ENCODE results near the gene DHRS3. TPM values are rescaled to one million over a fixed set of nuclear protein-coding genes. Genes with fewer than 3 reads are reported as not detected.

Gene DHRS3
- total RNA-seq, 1 experiment from 2014 or later: 37.7 TPM

GRCh38 chr1:12637693-12638092 is 19.7 kb upstream of the DHRS3 start:
- Mint-ChIP-seq H3K4me3 (no peak overlapping the region), H3K27ac (no peak overlapping the region), H3K27me3 (ENCODE audit: low read depth) (peaks cover 16% of the 10 kb centered on the region; the same call in 1 of the 2 replicates), H3K36me3 (peaks cover 35% of the 10 kb centered on the region), H3K4me1 (peaks cover 24% of the 10 kb centered on the region), H3K9me3 (peaks cover 47% of the 10 kb centered on the region)
- ATAC-seq: no peak
- DNase-seq (ENCODE audit: low spot score): no peak
- ChIA-PET POLR2A (no interaction called here), CTCF (interaction anchor here (1.4 kb wide), 1 partner anchor 21 kb away, joined by 5 read pairs; no protein-coding TSS in a partner anchor)
- no peak for TF ChIP-seq CTCF (IDR thresholded peaks at IDR 0.05)
- no peak for TF ChIP-seq USF1 (CRISPR knock-in tag; IDR thresholded peaks at IDR 0.05)
- TF ChIP-seq RELA (CRISPR knock-in tag; IDR thresholded peaks at IDR 0.05; ENCODE audit: borderline replicate concordance): no peak
- no peak for TF ChIP-seq SP1 (CRISPR knock-in tag; conservative IDR thresholded peaks at IDR 0.05)
- no peak for TF ChIP-seq TP53 (CRISPR knock-in tag; IDR thresholded peaks at IDR 0.05)
- TF ChIP-seq ZNF138 (CRISPR knock-in tag; conservative IDR thresholded peaks at IDR 0.05): no peak
- no peak for TF ChIP-seq ZNF281 (CRISPR knock-in tag; IDR thresholded peaks at IDR 0.05)
- no peak for TF ChIP-seq E2F5 (CRISPR knock-in tag; IDR thresholded peaks at IDR 0.05)
- TF ChIP-seq ZNF423 (CRISPR knock-in tag; IDR thresholded peaks at IDR 0.05): no peak
- TF ChIP-seq, protein P1, sequence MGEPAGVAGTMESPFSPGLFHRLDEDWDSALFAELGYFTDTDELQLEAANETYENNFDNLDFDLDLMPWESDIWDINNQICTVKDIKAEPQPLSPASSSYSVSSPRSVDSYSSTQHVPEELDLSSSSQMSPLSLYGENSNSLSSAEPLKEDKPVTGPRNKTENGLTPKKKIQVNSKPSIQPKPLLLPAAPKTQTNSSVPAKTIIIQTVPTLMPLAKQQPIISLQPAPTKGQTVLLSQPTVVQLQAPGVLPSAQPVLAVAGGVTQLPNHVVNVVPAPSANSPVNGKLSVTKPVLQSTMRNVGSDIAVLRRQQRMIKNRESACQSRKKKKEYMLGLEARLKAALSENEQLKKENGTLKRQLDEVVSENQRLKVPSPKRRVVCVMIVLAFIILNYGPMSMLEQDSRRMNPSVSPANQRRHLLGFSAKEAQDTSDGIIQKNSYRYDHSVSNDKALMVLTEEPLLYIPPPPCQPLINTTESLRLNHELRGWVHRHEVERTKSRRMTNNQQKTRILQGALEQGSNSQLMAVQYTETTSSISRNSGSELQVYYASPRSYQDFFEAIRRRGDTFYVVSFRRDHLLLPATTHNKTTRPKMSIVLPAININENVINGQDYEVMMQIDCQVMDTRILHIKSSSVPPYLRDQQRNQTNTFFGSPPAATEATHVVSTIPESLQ (CRISPR knock-in tag; IDR thresholded peaks at IDR 0.05): no peak
- TF ChIP-seq, protein P2, sequence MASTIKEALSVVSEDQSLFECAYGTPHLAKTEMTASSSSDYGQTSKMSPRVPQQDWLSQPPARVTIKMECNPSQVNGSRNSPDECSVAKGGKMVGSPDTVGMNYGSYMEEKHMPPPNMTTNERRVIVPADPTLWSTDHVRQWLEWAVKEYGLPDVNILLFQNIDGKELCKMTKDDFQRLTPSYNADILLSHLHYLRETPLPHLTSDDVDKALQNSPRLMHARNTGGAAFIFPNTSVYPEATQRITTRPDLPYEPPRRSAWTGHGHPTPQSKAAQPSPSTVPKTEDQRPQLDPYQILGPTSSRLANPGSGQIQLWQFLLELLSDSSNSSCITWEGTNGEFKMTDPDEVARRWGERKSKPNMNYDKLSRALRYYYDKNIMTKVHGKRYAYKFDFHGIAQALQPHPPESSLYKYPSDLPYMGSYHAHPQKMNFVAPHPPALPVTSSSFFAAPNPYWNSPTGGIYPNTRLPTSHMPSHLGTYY (CRISPR knock-in tag; IDR thresholded peaks at IDR 0.05): no peak
- no peak for TF ChIP-seq ATF1 (CRISPR knock-in tag; IDR thresholded peaks at IDR 0.05)
- TF ChIP-seq ZNF396 (CRISPR knock-in tag; IDR thresholded peaks at IDR 0.05; ENCODE audit: borderline replicate concordance): no peak
- TF ChIP-seq ZNF232 (CRISPR knock-in tag; IDR thresholded peaks at IDR 0.05): no peak
- no peak for TF ChIP-seq KAT7 (CRISPR knock-in tag; IDR thresholded peaks at IDR 0.05; ENCODE audit: borderline replicate concordance)
- no peak for TF ChIP-seq NR3C1 (CRISPR knock-in tag; conservative IDR thresholded peaks at IDR 0.05; ENCODE audit: low read depth)
- no peak for TF ChIP-seq SMAD3 (CRISPR knock-in tag; IDR thresholded peaks at IDR 0.05; ENCODE audit: borderline replicate concordance)
- no peak for TF ChIP-seq ZNF317 (CRISPR knock-in tag; IDR thresholded peaks at IDR 0.05; ENCODE audit: borderline replicate concordance, low read depth)
- no peak for TF ChIP-seq E2F4 (CRISPR knock-in tag; IDR thresholded peaks at IDR 0.05; ENCODE audit: borderline replicate concordance, low read depth)

All from WTC11 (cell line).